ENCODE measurements around the gene ESRRA.

Gene ESRRA

GRCh38 chr11:64305075-64305690, at the start of gene ESRRA:
Gene ESRRA (plus strand): TSS chr11:64305524. CDS start chr11:64307180, 1,656 bp downstream.
- H3K27me3 ChIP-seq (ENCODE audit: insufficient read depth, insufficient read length) = peaks cover 15% of the 10 kb centered on the region
- TF ChIP-seq ZNF274 (IDR thresholded peaks at IDR 0.05; ENCODE audit: low read depth, low read length) (no peak), YY1 (IDR thresholded peaks at IDR 0.05; ENCODE audit: insufficient read depth, insufficient read length) (no peak), SUZ12 (IDR thresholded peaks at IDR 0.05; ENCODE audit: extremely low read depth, insufficient read depth, insufficient read length) (no peak)
- peak; percentile 98 for DNase-seq (ENCODE audit: low read depth, low spot score)
- H3K4me1 ChIP-seq (ENCODE audit: insufficient read depth, insufficient read length) = peaks cover 22% of the 10 kb centered on the region
- no peaks in the 10 kb centered on the region for H3K9me3 ChIP-seq (ENCODE audit: insufficient read depth, low read length)
- peaks cover 10% of the 10 kb centered on the region for H3K36me3 ChIP-seq (ENCODE audit: insufficient read depth, insufficient read length, low read length)
- peak within 1 kb of the TSS; percentile 82 for H3K4me3 ChIP-seq (ENCODE audit: insufficient read length, low read depth)
- peak within 1 kb of the TSS; percentile 97 for H3K9ac ChIP-seq (ENCODE audit: insufficient read length, low read depth)

GRCh38 chr11:64256300-64256699, 49.0 kb upstream of the ESRRA start:
- no peak for DNase-seq (ENCODE audit: low read depth, low spot score)
- Histone ChIP-seq H3K27me3 (ENCODE audit: insufficient read depth, insufficient read length) (no peaks in the 10 kb centered on the region), H3K36me3 (ENCODE audit: insufficient read depth, insufficient read length, low read length) (peaks cover 70% of the 10 kb centered on the region), H3K9ac (ENCODE audit: insufficient read length, low read depth) (no peak overlapping the region), H3K4me3 (ENCODE audit: insufficient read length, low read depth) (no peak overlapping the region), H3K4me1 (ENCODE audit: insufficient read depth, insufficient read length) (peaks cover 12% of the 10 kb centered on the region), H3K9me3 (ENCODE audit: insufficient read depth, low read length) (no peaks in the 10 kb centered on the region)
- TF ChIP-seq SUZ12 (IDR thresholded peaks at IDR 0.05; ENCODE audit: extremely low read depth, insufficient read depth, insufficient read length) (no peak), YY1 (IDR thresholded peaks at IDR 0.05; ENCODE audit: insufficient read depth, insufficient read length) (no peak), ZNF274 (IDR thresholded peaks at IDR 0.05; ENCODE audit: low read depth, low read length) (no peak)

GRCh38 chr11:64258356-64258755, 47.0 kb upstream of the ESRRA start:
- no peak for DNase-seq (ENCODE audit: low read depth, low spot score)
- H3K4me1 ChIP-seq (ENCODE audit: insufficient read depth, insufficient read length) = peaks cover 13% of the 10 kb centered on the region
- peaks cover 85% of the 10 kb centered on the region for H3K36me3 ChIP-seq (ENCODE audit: insufficient read depth, insufficient read length, low read length)
- TF ChIP-seq ZNF274 (IDR thresholded peaks at IDR 0.05; ENCODE audit: low read depth, low read length) = no peak
- no peak for TF ChIP-seq YY1 (IDR thresholded peaks at IDR 0.05; ENCODE audit: insufficient read depth, insufficient read length)
- no peak for TF ChIP-seq SUZ12 (IDR thresholded peaks at IDR 0.05; ENCODE audit: extremely low read depth, insufficient read depth, insufficient read length)
- no peaks in the 10 kb centered on the region for H3K9me3 ChIP-seq (ENCODE audit: insufficient read depth, low read length)
- no peaks in the 10 kb centered on the region for H3K27me3 ChIP-seq (ENCODE audit: insufficient read depth, insufficient read length)
- H3K9ac ChIP-seq (ENCODE audit: insufficient read length, low read depth) = no peak overlapping the region
- no peak overlapping the region for H3K4me3 ChIP-seq (ENCODE audit: insufficient read length, low read depth)

GRCh38 chr11:64258946-64259532, 46.3 kb upstream of the ESRRA start:
- no peak for DNase-seq (ENCODE audit: low read depth, low spot score)
- TF ChIP-seq ZNF274 (IDR thresholded peaks at IDR 0.05; ENCODE audit: low read depth, low read length) (no peak), YY1 (IDR thresholded peaks at IDR 0.05; ENCODE audit: insufficient read depth, insufficient read length) (no peak), SUZ12 (IDR thresholded peaks at IDR 0.05; ENCODE audit: extremely low read depth, insufficient read depth, insufficient read length) (no peak)
- Histone ChIP-seq H3K27me3 (ENCODE audit: insufficient read depth, insufficient read length) (no peaks in the 10 kb centered on the region), H3K9me3 (ENCODE audit: insufficient read depth, low read length) (no peaks in the 10 kb centered on the region), H3K36me3 (ENCODE audit: insufficient read depth, insufficient read length, low read length) (peaks cover 87% of the 10 kb centered on the region), H3K4me1 (ENCODE audit: insufficient read depth, insufficient read length) (peaks cover 17% of the 10 kb centered on the region), H3K4me3 (ENCODE audit: insufficient read length, low read depth) (no peak overlapping the region), H3K9ac (ENCODE audit: insufficient read length, low read depth) (no peak overlapping the region)

GRCh38 chr11:64259533-64260067, 45.7 kb upstream of the ESRRA start:
- DNase-seq (ENCODE audit: low read depth, low spot score) = no peak
- Histone ChIP-seq H3K4me1 (ENCODE audit: insufficient read depth, insufficient read length) (peaks cover 20% of the 10 kb centered on the region), H3K36me3 (ENCODE audit: insufficient read depth, insufficient read length, low read length) (peaks cover 87% of the 10 kb centered on the region), H3K9me3 (ENCODE audit: insufficient read depth, low read length) (no peaks in the 10 kb centered on the region), H3K27me3 (ENCODE audit: insufficient read depth, insufficient read length) (no peaks in the 10 kb centered on the region), H3K9ac (ENCODE audit: insufficient read length, low read depth) (no peak overlapping the region), H3K4me3 (ENCODE audit: insufficient read length, low read depth) (no peak overlapping the region)
- no peak for TF ChIP-seq SUZ12 (IDR thresholded peaks at IDR 0.05; ENCODE audit: extremely low read depth, insufficient read depth, insufficient read length)
- TF ChIP-seq YY1 (IDR thresholded peaks at IDR 0.05; ENCODE audit: insufficient read depth, insufficient read length) = no peak
- TF ChIP-seq ZNF274 (IDR thresholded peaks at IDR 0.05; ENCODE audit: low read depth, low read length) = no peak

- H3K4me3 ChIP-seq (ENCODE audit: insufficient read length, low read depth) = no peak overlapping the region
- H3K27me3 ChIP-seq (ENCODE audit: insufficient read depth, insufficient read length) = no peaks in the 10 kb centered on the region
- no peak overlapping the region for H3K9ac ChIP-seq (ENCODE audit: insufficient read length, low read depth)
- H3K9me3 ChIP-seq (ENCODE audit: insufficient read depth, low read length) = no peaks in the 10 kb centered on the region
- no peak for TF ChIP-seq YY1 (IDR thresholded peaks at IDR 0.05; ENCODE audit: insufficient read depth, insufficient read length)
- TF ChIP-seq ZNF274 (IDR thresholded peaks at IDR 0.05; ENCODE audit: low read depth, low read length) = no peak
- no peak for TF ChIP-seq SUZ12 (IDR thresholded peaks at IDR 0.05; ENCODE audit: extremely low read depth, insufficient read depth, insufficient read length)
- DNase-seq (ENCODE audit: low read depth, low spot score) = no peak
- H3K4me1 ChIP-seq (ENCODE audit: insufficient read depth, insufficient read length) = peaks cover 20% of the 10 kb centered on the region
- peaks cover 84% of the 10 kb centered on the region for H3K36me3 ChIP-seq (ENCODE audit: insufficient read depth, insufficient read length, low read length)
Observed at GRCh38 chr11:64260147-64260708, 45.1 kb upstream of the ESRRA start.

GRCh38 chr11:64261556-64262080, 43.7 kb upstream of the ESRRA start:
- Histone ChIP-seq H3K9ac (ENCODE audit: insufficient read length, low read depth) (no peak overlapping the region), H3K9me3 (ENCODE audit: insufficient read depth, low read length) (no peaks in the 10 kb centered on the region), H3K4me3 (ENCODE audit: insufficient read length, low read depth) (no peak overlapping the region), H3K36me3 (ENCODE audit: insufficient read depth, insufficient read length, low read length) (peaks cover 84% of the 10 kb centered on the region), H3K4me1 (ENCODE audit: insufficient read depth, insufficient read length) (peaks cover 18% of the 10 kb centered on the region), H3K27me3 (ENCODE audit: insufficient read depth, insufficient read length) (no peaks in the 10 kb centered on the region)
- no peak for TF ChIP-seq YY1 (IDR thresholded peaks at IDR 0.05; ENCODE audit: insufficient read depth, insufficient read length)
- no peak for DNase-seq (ENCODE audit: low read depth, low spot score)
